Left cardiac atrium (tissue), 4 donors: ENCODE results near the gene RXFP4. TPM values are rescaled to one million over a fixed set of nuclear protein-coding genes. Genes with fewer than 3 reads are reported as not detected.
A peak's percentile ranks its signal among the peaks of the same experiment; 100 is the strongest.

ENCODE experiments used
- ATAC-seq, 2 donors: fragments of 200-7000 bp; cut with Tn5 transposase; one replicate each; pipeline ENCODE4 v1.9.1; 2020; ENCODE audit warnings: mild to moderate bottlenecking in 2 of 2, moderate library complexity in 2 of 2
- DNase-seq: peaks from one replicate; pipeline ENCODE4 v3.0.0-alpha.2; 2020
- intact Hi-C, 2 donors: fragments of 100-400 bp; cut with DNase I; formaldehyde crosslinking; loops; one replicate each; pipeline versions ENCODE4 v1.14.1 to v1.15.1; 2022 to 2023
- total RNA-seq, 2 donors: library from RNA; stranded (reverse); fragmentation: NEBNext Ultra II Directional; extraction: Animal tissue kit (Norgen Biotek cat#: 25700); gene quantifications; one replicate each; pipeline ENCODE4 v1.2.1, GENCODE V29; 2021
- donor health status: DM: no; HTN: yes; CAD: no.
- donor health status: DM: no; HTN: yes; CAD: no; lungs with severe emphysema.
- donor health status: DM: yes; HTN: yes; CAD: no.
- donor health status: Dilated cardiomyopathy.

Gene RXFP4
- total RNA-seq, 2 donors from 2014 or later = not detected

- intact Hi-C loops = no loop called here
Measured at GRCh38 chr1:155947741-155948140, 6.3 kb downstream of the RXFP4 start.

GRCh38 chr1:155950829-155951228 is 9.4 kb downstream of the RXFP4 start:
- intact Hi-C loops = no loop called here
- ATAC-seq (no peak), DNase-seq (no peak)

More at GRCh38 chr1:155947741-155948140, 6.3 kb downstream of the RXFP4 start:
- DNase-seq (no peak), ATAC-seq (no peak)

GRCh38 chr1:155951753-155952504 is 10.5 kb downstream of the RXFP4 start:
- no peak for ATAC-seq
- DNase-seq = no peak
- intact Hi-C loops = no loop called here

- intact Hi-C loops = no loop called here
- no peak for DNase-seq
- no peak for ATAC-seq
Measured at GRCh38 chr1:155952505-155952890, 11.1 kb downstream of the RXFP4 start.

GRCh38 chr1:155954645-155955044 is 13.2 kb downstream of the RXFP4 start:
- intact Hi-C loops = no loop called here
- DNase-seq (no peak), ATAC-seq (no peak)

- ATAC-seq (no peak), DNase-seq (no peak)
- intact Hi-C loops = no loop called here
Measured at GRCh38 chr1:155957411-155957915, 16.0 kb downstream of the RXFP4 start.

GRCh38 chr1:155960081-155960745 is 18.8 kb downstream of the RXFP4 start:
- intact Hi-C loops = no loop called here
- ATAC-seq = peak in 1 of 2 donors; percentile 62
- DNase-seq = no peak

- DNase-seq (peak; percentile 86), ATAC-seq (peak; percentile 52 to 80)
- intact Hi-C loops = no loop called here
Measured at GRCh38 chr1:155961937-155962336, 20.5 kb downstream of the RXFP4 start.

GRCh38 chr1:155962599-155963211 is 21.3 kb downstream of the RXFP4 start:
- peak; percentile 73 for DNase-seq
- ATAC-seq = no peak
- intact Hi-C loops = no loop called here

- intact Hi-C loops = no loop called here
- ATAC-seq = no peak
- DNase-seq = no peak
Measured at GRCh38 chr1:155964193-155964592, 22.8 kb downstream of the RXFP4 start.

GRCh38 chr1:155966135-155966534 is 24.7 kb downstream of the RXFP4 start:
- DNase-seq (no peak), ATAC-seq (no peak)
- intact Hi-C loops = no loop called here

GRCh38 chr1:155966750-155967149 is 25.3 kb downstream of the RXFP4 start:
- ATAC-seq = peak; percentile 4 to 16
- intact Hi-C loops = no loop called here
- DNase-seq = no peak

GRCh38 chr1:155967341-155968050 is 26.1 kb downstream of the RXFP4 start:
- ATAC-seq = peak; percentile 31 to 39
- DNase-seq = peak; percentile 64
- intact Hi-C loops = no loop called here

- ATAC-seq = no peak
Measured at GRCh38 chr1:155968051-155968400, 26.6 kb downstream of the RXFP4 start.

GRCh38 chr1:155968670-155969069 is 27.2 kb downstream of the RXFP4 start:
- intact Hi-C loops = no loop called here
- DNase-seq (no peak), ATAC-seq (peak; percentile 13 to 67)

More at GRCh38 chr1:155968051-155968400, 26.6 kb downstream of the RXFP4 start:
- DNase-seq = no peak
- intact Hi-C loops = no loop called here

GRCh38 chr1:155969377-155969791 is 27.9 kb downstream of the RXFP4 start:
- ATAC-seq (no peak), DNase-seq (no peak)
- intact Hi-C loops = no loop called here

GRCh38 chr1:155970531-155971167 is 29.2 kb downstream of the RXFP4 start:
- DNase-seq (peak; percentile 82), ATAC-seq (peak; percentile 41 to 79)
- intact Hi-C loops = no loop called here

- no peak for DNase-seq
- intact Hi-C loops = no loop called here
- ATAC-seq = no peak
Measured at GRCh38 chr1:155971910-155972809, 30.7 kb downstream of the RXFP4 start.
